HG02981 (cell line): ENCODE data around the gene TAF1B.
A peak's percentile ranks its signal among the peaks of the same experiment; 100 is the strongest.
"Not testable (repeated sequence)": the region's sequence is repeated elsewhere in the genome, so short reads cannot be mapped to it uniquely, and the experiment has no call there.

Experiments used
- ATAC-seq: cut with Tn5 transposase; IDR thresholded peaks from one replicate; pipeline ENCODE4 v1.9.1; 2021; ENCODE audit warnings: mild to moderate bottlenecking, moderate library complexity; ENCODE audit not compliant: unreplicated experiment

The TAF1B gene

GRCh38 chr2:9877726-9878125, 34.5 kb downstream of the TAF1B start:
- ATAC-seq, result no peak

GRCh38 chr2:9879455-9880194, 36.4 kb downstream of the TAF1B start:
- ATAC-seq, result no peak

- ATAC-seq, result no peak
Measured at GRCh38 chr2:9883897-9884296, 40.6 kb downstream of the TAF1B start.

GRCh38 chr2:9884436-9884835, 41.2 kb downstream of the TAF1B start:
- no peak for ATAC-seq

- no peak for ATAC-seq
Measured at GRCh38 chr2:9885036-9885684, 41.9 kb downstream of the TAF1B start.

GRCh38 chr2:9887513-9887912, 44.2 kb downstream of the TAF1B start:
- ATAC-seq, result no peak

- ATAC-seq, result no peak
Measured at GRCh38 chr2:9889812-9890261, 46.6 kb downstream of the TAF1B start.

GRCh38 chr2:9892236-9892635, 49.0 kb downstream of the TAF1B start:
- no peak for ATAC-seq

GRCh38 chr2:9895669-9896590, 52.7 kb downstream of the TAF1B start:
- no peak for ATAC-seq

- peak; percentile 69 for ATAC-seq
Measured at GRCh38 chr2:9897331-9897737, 54.1 kb downstream of the TAF1B start.

GRCh38 chr2:9897846-9898245, 54.6 kb downstream of the TAF1B start:
- peak; percentile 18 for ATAC-seq

GRCh38 chr2:9905413-9905812, 62.1 kb downstream of the TAF1B start:
- no peak for ATAC-seq

GRCh38 chr2:9907402-9907801, 64.1 kb downstream of the TAF1B start:
- ATAC-seq, result no peak

- ATAC-seq, result no peak
Measured at GRCh38 chr2:9908639-9909038, 65.4 kb downstream of the TAF1B start.

GRCh38 chr2:9909106-9909505, 65.8 kb downstream of the TAF1B start:
- no peak for ATAC-seq

- ATAC-seq, result no peak
Measured at GRCh38 chr2:9910699-9911098, 67.4 kb downstream of the TAF1B start.

- no peak for ATAC-seq
Measured at GRCh38 chr2:9912468-9912867, 69.2 kb downstream of the TAF1B start.

GRCh38 chr2:9914384-9915065, 71.3 kb downstream of the TAF1B start:
- ATAC-seq, result peak; percentile 98

GRCh38 chr2:9918275-9918674, 75.0 kb downstream of the TAF1B start:
- ATAC-seq, result no peak

GRCh38 chr2:9919512-9919911, 76.2 kb downstream of the TAF1B start:
- ATAC-seq, result no peak

- not testable (repeated sequence) for ATAC-seq
Measured at GRCh38 chr2:9927020-9927419, 83.7 kb downstream of the TAF1B start.
